ENCODE data around the gene RGS6. TPM values are rescaled to one million over a fixed set of nuclear protein-coding genes. Genes with fewer than 3 reads are reported as not detected.

Gene RGS6
- total and polyA plus RNA-seq, 2 of the 4 experiments (the other 2 are of a cell fraction) = not detected

- dilution Hi-C loops (cut with HindIII; ENCODE audit: low sequenced_read_pairs, unreplicated experiment) (no loop called here), in situ Hi-C loops (cut with MboI; ENCODE audit: low sequenced_read_pairs) (loop anchor here (10.0 kb wide), 1 partner anchor 77 kb away; no protein-coding TSS in a partner anchor), intact Hi-C loops (cut with micrococcal nuclease) (no loop called here)
- ChIA-PET POLR2A (ENCODE audit: unreplicated experiment) (no interaction called here), CTCF (no interaction called here)
- peak overlapping the region; percentile 35; the same call in 1 of the 2 replicates for H2BK20ac ChIP-seq (ENCODE audit: low read depth, low read length)
- no peak overlapping the region for H3K9ac ChIP-seq (ENCODE audit: low read depth, low read length)
- peak overlapping the region; percentile 58; the same call in 1 of the 2 replicates for H2BK120ac ChIP-seq (ENCODE audit: low read depth, low read length)
- peak; percentile 76 for ATAC-seq (ENCODE audit: low read depth)
- H4K8ac ChIP-seq (ENCODE audit: low read depth in 2 of 2, low read length in 2 of 2) = peak overlapping the region; percentile 73 to 75
- H2BK15ac ChIP-seq (ENCODE audit: low read depth, low read length) = peak overlapping the region; percentile 66; the same call in 1 of the 3 replicates
- H3K4ac ChIP-seq (ENCODE audit: low read depth, low read length) = peak overlapping the region; percentile 55
- no peaks in the 10 kb centered on the region for H3K36me3 ChIP-seq (ENCODE audit: control insufficient read depth, insufficient read depth, low read length)
- H4K20me1 ChIP-seq (ENCODE audit: insufficient read depth, low read length) = no peaks in the 10 kb centered on the region
- peak overlapping the region; percentile 69; the same call in 1 of the 2 replicates for H3K14ac ChIP-seq (replicated peaks; ENCODE audit: low read depth, low read length)
- peaks cover 5% of the 10 kb centered on the region; the same call in 1 of the 2 replicates for H3K9me3 ChIP-seq (ENCODE audit: control insufficient read depth, insufficient read depth, low read length)
- no peaks in the 10 kb centered on the region for H3K79me1 ChIP-seq (ENCODE audit: low read depth in 1 of 2, low read length in 2 of 2)
- H3K4me3 ChIP-seq (ENCODE audit: insufficient read depth, low read depth, low read length) = no peak overlapping the region
- peaks cover 10% of the 10 kb centered on the region for H3K4me1 ChIP-seq (ENCODE audit: control insufficient read depth, insufficient read depth, low read length)
- peak; percentile 67 for DNase-seq
- no peak overlapping the region for H3K27ac ChIP-seq (ENCODE audit: insufficient read depth, low read length)
- peak overlapping the region; percentile 10 for H2AK9ac ChIP-seq (replicated peaks; ENCODE audit: low read depth, low read length, poor library complexity)
- H3K9me1 ChIP-seq (ENCODE audit: insufficient read depth, low read length) = peaks cover under 1% of the 10 kb centered on the region; the same call in 1 of the 2 replicates
- H2BK5ac ChIP-seq (ENCODE audit: low read depth, low read length, poor library complexity, severe bottlenecking) = no peak overlapping the region
- peak overlapping the region; percentile 6; the same call in 1 of the 2 replicates for H4K5ac ChIP-seq (ENCODE audit: low read depth, low read length)
- H3K4me2 ChIP-seq (ENCODE audit: low read depth, low read length) = peak overlapping the region; percentile 2; the same call in 1 of the 2 replicates
- 0% methylated on average over 1 of the region's 6 CpGs; no CpG with 5 or more reads in 1 of the 2 experiments for WGBS, 2 experiments (ENCODE audit: extremely low coverage in 2 of 2, insufficient read length in 1 of 2)
- peak overlapping the region; percentile 13; the same call in 1 of the 2 replicates for H3K23ac ChIP-seq (ENCODE audit: low read depth, low read length)
- H2AFZ ChIP-seq (replicated peaks; ENCODE audit: low read length, poor library complexity) = peak overlapping the region; percentile 72
- peak overlapping the region; percentile 13; the same call in 1 of the 2 replicates for H4K91ac ChIP-seq (ENCODE audit: insufficient read depth, low read depth, low read length)
- H2AK5ac ChIP-seq (ENCODE audit: low read depth, low read length) = peak overlapping the region; percentile 63; the same call in 1 of the 2 replicates
- H3K27me3 ChIP-seq (ENCODE audit: control insufficient read depth, insufficient read depth, low read length) = no peaks in the 10 kb centered on the region
- H3K56ac ChIP-seq (ENCODE audit: extremely low read depth, insufficient read depth, low read length) = no peak overlapping the region
- BruUV-seq (replicated peaks) = no TSS peak
- TF ChIP-seq NFE2L2 (IDR thresholded peaks at IDR 0.05; ENCODE audit: low read depth, low read length) = peak; percentile 16; the same call in 1 of the 2 replicates
- no peak for TF ChIP-seq USF2 (IDR thresholded peaks at IDR 0.05; ENCODE audit: low read depth, low read length)
- H3K18ac ChIP-seq (ENCODE audit: low read depth, low read length) = peak overlapping the region; percentile 2; the same call in 1 of the 2 replicates
Observed at GRCh38 chr14:72528059-72528862, 596.0 kb downstream of the RGS6 start.
